GM19438 (cell line): Measurements from ENCODE around the gene SYNJ1.
"Not testable (repeated sequence)": the region's sequence is repeated elsewhere in the genome, so short reads cannot be mapped to it uniquely, and the experiment has no call there.

Experiments
- ATAC-seq: cut with Tn5 transposase; IDR thresholded peaks from one replicate; pipeline ENCODE4 v1.9.1; 2021; ENCODE audit warnings: low read depth; ENCODE audit not compliant: unreplicated experiment

The SYNJ1 gene

GRCh38 chr21:32613436-32614043 lies 114.3 kb downstream of the SYNJ1 start:
- no peak for ATAC-seq

GRCh38 chr21:32612999-32613337 lies 114.8 kb downstream of the SYNJ1 start:
- no peak for ATAC-seq

GRCh38 chr21:32612075-32612998 lies 115.5 kb downstream of the SYNJ1 start, which contains the start of gene CFAP298:
CFAP298 (minus strand) TSS chr21:32612377; CDS start chr21:32612243, 134 bp downstream.
- ATAC-seq, result peak; percentile 95

GRCh38 chr21:32611471-32611997 lies 116.3 kb downstream of the SYNJ1 start:
- ATAC-seq, result no peak

- not testable (repeated sequence) for ATAC-seq
Observed at GRCh38 chr21:32610940-32611339, 116.9 kb downstream of the SYNJ1 start.

GRCh38 chr21:32608851-32609250 lies 119.0 kb downstream of the SYNJ1 start:
- no peak for ATAC-seq

GRCh38 chr21:32605469-32605868 lies 122.3 kb downstream of the SYNJ1 start:
- no peak for ATAC-seq

GRCh38 chr21:32604464-32604863 lies 123.3 kb downstream of the SYNJ1 start:
- no peak for ATAC-seq

- no peak for ATAC-seq
Observed at GRCh38 chr21:32603131-32603530, 124.7 kb downstream of the SYNJ1 start.

- ATAC-seq, result no peak
Observed at GRCh38 chr21:32602099-32602498, 125.7 kb downstream of the SYNJ1 start.

GRCh38 chr21:32599526-32599925 lies 128.3 kb downstream of the SYNJ1 start:
- no peak for ATAC-seq

- no peak for ATAC-seq
Observed at GRCh38 chr21:32599091-32599490, 128.7 kb downstream of the SYNJ1 start.

- no peak for ATAC-seq
Observed at GRCh38 chr21:32597205-32597604, 130.6 kb downstream of the SYNJ1 start.

GRCh38 chr21:32595431-32595830 lies 132.4 kb downstream of the SYNJ1 start:
- ATAC-seq, result no peak

GRCh38 chr21:32593690-32594089 lies 134.1 kb downstream of the SYNJ1 start:
- no peak for ATAC-seq

- no peak for ATAC-seq
Observed at GRCh38 chr21:32592929-32593502, 134.8 kb downstream of the SYNJ1 start.

- ATAC-seq, result no peak
Observed at GRCh38 chr21:32590130-32590529, 137.7 kb downstream of the SYNJ1 start.

GRCh38 chr21:32587651-32588050 lies 140.2 kb downstream of the SYNJ1 start:
- no peak for ATAC-seq

GRCh38 chr21:32587120-32587519 lies 140.7 kb downstream of the SYNJ1 start:
- no peak for ATAC-seq

- ATAC-seq, result no peak
Observed at GRCh38 chr21:32585970-32586369, 141.8 kb downstream of the SYNJ1 start.

GRCh38 chr21:32585042-32585710 lies 142.6 kb downstream of the SYNJ1 start, which contains the start of gene TCP10L:
TCP10L (minus strand) TSS chr21:32585523; CDS start chr21:32584304, 1,219 bp downstream.
- no peak for ATAC-seq
